Activated CD4-positive, alpha-beta T cell treated with anti-CD3 and anti-CD28 coated beads, Interleukin-2, amount 10 ng/mL, durations not matched to agents 24 days and 14 days (primary cell): Measurements from ENCODE around the gene HSPA4L. TPM values are rescaled to one million over a fixed set of nuclear protein-coding genes. Genes with fewer than 3 reads are reported as not detected.

ENCODE experiments used
- DNase-seq: peaks from one replicate; pipeline ENCODE4 v3.0.0; 2022
- H3K27ac Mint-ChIP-seq: one replicate; pipeline ENCODE4 v1.8.0; 2022; ENCODE audit warnings: mild to moderate bottlenecking, mixed read lengths
- H3K27me3 Mint-ChIP-seq: one replicate; pipeline ENCODE4 v1.8.0; 2022; ENCODE audit warnings: mixed read lengths
- H3K36me3 Mint-ChIP-seq: one replicate; pipeline ENCODE4 v1.8.0; 2022; ENCODE audit warnings: low read depth, mild to moderate bottlenecking, mixed read lengths
- H3K4me1 Mint-ChIP-seq: one replicate; pipeline ENCODE4 v1.8.0; 2021; ENCODE audit warnings: mixed read lengths
- H3K4me3 Mint-ChIP-seq: one replicate; pipeline ENCODE4 v1.8.0; 2022; ENCODE audit warnings: mild to moderate bottlenecking, moderate library complexity, mixed read lengths
- H3K9me3 Mint-ChIP-seq: one replicate; pipeline ENCODE4 v1.8.0; 2021; ENCODE audit warnings: mixed read lengths
- intact Hi-C: fragments of 100-400 bp; cut with micrococcal nuclease; formaldehyde crosslinking; loops from one replicate; pipeline ENCODE4 v1.15.1; 2023
- total RNA-seq: library from RNA; stranded (reverse); gene quantifications from 2 replicates; pipeline ENCODE4 v1.2.3, GENCODE V29; 2022

HSPA4L gene
- total RNA-seq, 1 donor from 2014 or later: 1.7 TPM

GRCh38 chr4:127810551-127810950 is 28.4 kb downstream of the HSPA4L start:
- no peak overlapping the region for H3K4me3 Mint-ChIP-seq
- H3K36me3 Mint-ChIP-seq: no peaks in the 10 kb centered on the region
- no peak for DNase-seq
- H3K27me3 Mint-ChIP-seq: peaks cover 6% of the 10 kb centered on the region
- no peak overlapping the region for H3K27ac Mint-ChIP-seq
- intact Hi-C loops: no loop called here
- H3K4me1 Mint-ChIP-seq: no peaks in the 10 kb centered on the region
- H3K9me3 Mint-ChIP-seq: no peaks in the 10 kb centered on the region

- DNase-seq: no peak
- intact Hi-C loops: no loop called here
- Mint-ChIP-seq H3K27me3 (peaks cover 2% of the 10 kb centered on the region), H3K4me3 (no peak overlapping the region), H3K4me1 (peaks cover 1% of the 10 kb centered on the region), H3K36me3 (no peaks in the 10 kb centered on the region), H3K9me3 (no peaks in the 10 kb centered on the region), H3K27ac (no peak overlapping the region)
Observed at GRCh38 chr4:127822430-127822829, 40.3 kb downstream of the HSPA4L start.

- Mint-ChIP-seq H3K27ac (no peak overlapping the region), H3K36me3 (no peaks in the 10 kb centered on the region), H3K9me3 (no peaks in the 10 kb centered on the region), H3K27me3 (peaks cover 7% of the 10 kb centered on the region), H3K4me3 (no peak overlapping the region), H3K4me1 (no peaks in the 10 kb centered on the region)
- intact Hi-C loops: no loop called here
- DNase-seq: no peak
Observed at GRCh38 chr4:127828121-127828520, 46.0 kb downstream of the HSPA4L start.

- no peak overlapping the region for H3K4me3 Mint-ChIP-seq
- no peaks in the 10 kb centered on the region for H3K36me3 Mint-ChIP-seq
- no peak for DNase-seq
- H3K9me3 Mint-ChIP-seq: no peaks in the 10 kb centered on the region
- H3K4me1 Mint-ChIP-seq: no peaks in the 10 kb centered on the region
- intact Hi-C loops: no loop called here
- no peak overlapping the region for H3K27ac Mint-ChIP-seq
- peaks cover 7% of the 10 kb centered on the region for H3K27me3 Mint-ChIP-seq
Observed at GRCh38 chr4:127829014-127829413, 46.9 kb downstream of the HSPA4L start.

- peaks cover 7% of the 10 kb centered on the region for H3K27me3 Mint-ChIP-seq
- no peak overlapping the region for H3K27ac Mint-ChIP-seq
- no peak overlapping the region for H3K4me3 Mint-ChIP-seq
- no peaks in the 10 kb centered on the region for H3K4me1 Mint-ChIP-seq
- H3K9me3 Mint-ChIP-seq: no peaks in the 10 kb centered on the region
- H3K36me3 Mint-ChIP-seq: no peaks in the 10 kb centered on the region
- intact Hi-C loops: no loop called here
- no peak for DNase-seq
Observed at GRCh38 chr4:127832585-127832984, 50.5 kb downstream of the HSPA4L start.

- H3K36me3 Mint-ChIP-seq: peaks cover 3% of the 10 kb centered on the region
- peaks cover 11% of the 10 kb centered on the region for H3K9me3 Mint-ChIP-seq
- DNase-seq: no peak
- no peaks in the 10 kb centered on the region for H3K27me3 Mint-ChIP-seq
- intact Hi-C loops: no loop called here
- no peak overlapping the region for H3K27ac Mint-ChIP-seq
- no peak overlapping the region for H3K4me3 Mint-ChIP-seq
- no peaks in the 10 kb centered on the region for H3K4me1 Mint-ChIP-seq
Observed at GRCh38 chr4:127843704-127844600, 61.8 kb downstream of the HSPA4L start.

GRCh38 chr4:127844601-127845116 is 62.5 kb downstream of the HSPA4L start:
- Mint-ChIP-seq H3K27ac (no peak overlapping the region), H3K9me3 (peaks cover 14% of the 10 kb centered on the region), H3K4me1 (no peaks in the 10 kb centered on the region), H3K36me3 (peaks cover 3% of the 10 kb centered on the region), H3K27me3 (no peaks in the 10 kb centered on the region), H3K4me3 (no peak overlapping the region)
- no peak for DNase-seq
- intact Hi-C loops: no loop called here

GRCh38 chr4:127846061-127846460 is 63.9 kb downstream of the HSPA4L start:
- no peak overlapping the region for H3K27ac Mint-ChIP-seq
- no peaks in the 10 kb centered on the region for H3K27me3 Mint-ChIP-seq
- intact Hi-C loops: no loop called here
- H3K9me3 Mint-ChIP-seq: peaks cover 24% of the 10 kb centered on the region
- no peaks in the 10 kb centered on the region for H3K4me1 Mint-ChIP-seq
- peaks cover 8% of the 10 kb centered on the region for H3K36me3 Mint-ChIP-seq
- DNase-seq: no peak
- H3K4me3 Mint-ChIP-seq: no peak overlapping the region

- Mint-ChIP-seq H3K27ac (no peak overlapping the region), H3K9me3 (peaks cover 30% of the 10 kb centered on the region), H3K4me1 (peaks cover 2% of the 10 kb centered on the region), H3K4me3 (no peak overlapping the region), H3K36me3 (peaks cover 8% of the 10 kb centered on the region), H3K27me3 (no peaks in the 10 kb centered on the region)
- DNase-seq: no peak
- intact Hi-C loops: no loop called here
Observed at GRCh38 chr4:127846765-127847164, 64.6 kb downstream of the HSPA4L start.

- H3K9me3 Mint-ChIP-seq: peaks cover 38% of the 10 kb centered on the region
Observed at GRCh38 chr4:127849505-127850234, 67.5 kb downstream of the HSPA4L start.

GRCh38 chr4:127852661-127853060 is 70.5 kb downstream of the HSPA4L start:
- peaks cover 3% of the 10 kb centered on the region for H3K4me1 Mint-ChIP-seq
- no peak for DNase-seq
- H3K4me3 Mint-ChIP-seq: no peak overlapping the region
- intact Hi-C loops: no loop called here
- H3K27ac Mint-ChIP-seq: no peak overlapping the region
- peaks cover 10% of the 10 kb centered on the region for H3K36me3 Mint-ChIP-seq
- H3K27me3 Mint-ChIP-seq: no peaks in the 10 kb centered on the region
- H3K9me3 Mint-ChIP-seq: peaks cover 33% of the 10 kb centered on the region

More at GRCh38 chr4:127849505-127850234, 67.5 kb downstream of the HSPA4L start:
- H3K27ac Mint-ChIP-seq: no peak overlapping the region
- DNase-seq: no peak
- peaks cover 10% of the 10 kb centered on the region for H3K36me3 Mint-ChIP-seq
- H3K4me1 Mint-ChIP-seq: peaks cover 3% of the 10 kb centered on the region
- H3K4me3 Mint-ChIP-seq: no peak overlapping the region
- intact Hi-C loops: no loop called here
- H3K27me3 Mint-ChIP-seq: no peaks in the 10 kb centered on the region

- Mint-ChIP-seq H3K27me3 (no peaks in the 10 kb centered on the region), H3K4me1 (peaks cover 3% of the 10 kb centered on the region), H3K4me3 (no peak overlapping the region), H3K36me3 (peaks cover 2% of the 10 kb centered on the region), H3K9me3 (peaks cover 19% of the 10 kb centered on the region), H3K27ac (no peak overlapping the region)
- DNase-seq: no peak
- intact Hi-C loops: no loop called here
Observed at GRCh38 chr4:127856196-127856812, 74.2 kb downstream of the HSPA4L start.

- peaks cover 2% of the 10 kb centered on the region for H3K36me3 Mint-ChIP-seq
- intact Hi-C loops: no loop called here
- peaks cover 13% of the 10 kb centered on the region for H3K9me3 Mint-ChIP-seq
- no peaks in the 10 kb centered on the region for H3K27me3 Mint-ChIP-seq
- DNase-seq: no peak
- no peak overlapping the region for H3K27ac Mint-ChIP-seq
- H3K4me1 Mint-ChIP-seq: no peaks in the 10 kb centered on the region
- no peak overlapping the region for H3K4me3 Mint-ChIP-seq
Observed at GRCh38 chr4:127856813-127857447, 74.8 kb downstream of the HSPA4L start.
